ENCODE results near the gene MTMR4. TPM values are rescaled to one million over a fixed set of nuclear protein-coding genes. Genes with fewer than 3 reads are reported as not detected.

Gene MTMR4
- total RNA-seq, 1 donor from 2014 or later, result 112 TPM

DNA sequence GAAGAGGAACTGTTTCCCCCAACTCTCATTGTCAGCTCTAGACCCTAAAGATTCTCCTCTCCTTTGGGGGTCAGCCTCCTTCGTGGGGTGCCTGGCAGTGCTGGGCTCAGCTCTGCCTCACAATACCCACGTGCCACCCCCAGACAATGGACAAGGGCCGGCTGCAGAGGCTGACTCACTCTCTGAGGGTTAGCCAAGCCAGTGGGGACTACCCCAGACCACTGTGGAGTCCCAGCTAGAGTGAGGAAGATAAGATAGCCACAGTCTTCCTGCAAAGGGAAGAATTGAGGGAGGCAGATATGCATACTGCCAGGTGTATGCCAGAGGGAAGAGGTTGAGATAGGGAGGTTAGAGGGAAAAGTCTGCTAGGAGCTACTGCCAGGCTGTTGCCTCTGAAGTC, 13.5 kb upstream of the MTMR4 start:
- ATAC-seq (ENCODE audit: low read depth), result no peak
- intact Hi-C loops (cut with micrococcal nuclease), result no loop called here
- H3K4me1 Mint-ChIP-seq, result peaks cover 6% of the 10 kb centered on the region
- H3K9me3 Mint-ChIP-seq, result no peaks in the 10 kb centered on the region
- no peak for DNase-seq
- TF ChIP-seq, protein P1, sequence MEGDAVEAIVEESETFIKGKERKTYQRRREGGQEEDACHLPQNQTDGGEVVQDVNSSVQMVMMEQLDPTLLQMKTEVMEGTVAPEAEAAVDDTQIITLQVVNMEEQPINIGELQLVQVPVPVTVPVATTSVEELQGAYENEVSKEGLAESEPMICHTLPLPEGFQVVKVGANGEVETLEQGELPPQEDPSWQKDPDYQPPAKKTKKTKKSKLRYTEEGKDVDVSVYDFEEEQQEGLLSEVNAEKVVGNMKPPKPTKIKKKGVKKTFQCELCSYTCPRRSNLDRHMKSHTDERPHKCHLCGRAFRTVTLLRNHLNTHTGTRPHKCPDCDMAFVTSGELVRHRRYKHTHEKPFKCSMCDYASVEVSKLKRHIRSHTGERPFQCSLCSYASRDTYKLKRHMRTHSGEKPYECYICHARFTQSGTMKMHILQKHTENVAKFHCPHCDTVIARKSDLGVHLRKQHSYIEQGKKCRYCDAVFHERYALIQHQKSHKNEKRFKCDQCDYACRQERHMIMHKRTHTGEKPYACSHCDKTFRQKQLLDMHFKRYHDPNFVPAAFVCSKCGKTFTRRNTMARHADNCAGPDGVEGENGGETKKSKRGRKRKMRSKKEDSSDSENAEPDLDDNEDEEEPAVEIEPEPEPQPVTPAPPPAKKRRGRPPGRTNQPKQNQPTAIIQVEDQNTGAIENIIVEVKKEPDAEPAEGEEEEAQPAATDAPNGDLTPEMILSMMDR (IDR thresholded peaks at IDR 0.05), result no peak
- CTCF ChIA-PET, result no interaction called here
- no peak overlapping the region for H3K4me3 Mint-ChIP-seq
- H3K27ac Mint-ChIP-seq, result no peak overlapping the region
- H3K27me3 Mint-ChIP-seq, result peaks cover 7% of the 10 kb centered on the region
- POLR2A ChIA-PET, result no interaction called here
- H3K36me3 Mint-ChIP-seq (ENCODE audit: low read depth), result no peaks in the 10 kb centered on the region

DNA sequence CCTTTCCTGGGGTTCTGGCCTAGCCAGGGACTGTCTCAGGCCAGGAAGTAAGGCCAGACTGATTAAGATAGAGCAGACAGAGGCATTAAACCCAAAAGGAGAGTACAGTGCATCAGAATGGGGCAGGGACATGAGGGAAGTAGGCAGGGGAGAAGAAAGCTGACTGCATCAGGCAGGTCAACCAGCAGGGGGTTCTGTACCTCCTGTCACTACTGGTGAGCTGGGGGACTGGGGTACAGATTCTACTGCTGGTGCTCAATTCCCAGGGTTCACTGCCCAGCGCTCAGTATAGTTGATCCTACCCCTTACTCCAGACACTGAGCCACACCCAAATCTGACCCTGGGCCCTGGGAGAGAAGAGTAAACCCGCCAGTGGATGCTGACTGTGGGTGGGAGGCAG, 12.9 kb upstream of the MTMR4 start:
- H3K27ac Mint-ChIP-seq, result no peak overlapping the region
- TF ChIP-seq, protein P1 (IDR thresholded peaks at IDR 0.05), result no peak
- intact Hi-C loops (cut with micrococcal nuclease), result no loop called here

GRCh38 chr17:58525239-58525638, 10.8 kb upstream of the MTMR4 start:
- H3K36me3 Mint-ChIP-seq (ENCODE audit: low read depth), result no peaks in the 10 kb centered on the region
- CTCF ChIA-PET, result no interaction called here
- TF ChIP-seq, protein P1 (IDR thresholded peaks at IDR 0.05), result no peak
- DNase-seq (no peak), ATAC-seq (ENCODE audit: low read depth) (no peak)
- no peaks in the 10 kb centered on the region for H3K9me3 Mint-ChIP-seq
- peaks cover 3% of the 10 kb centered on the region for H3K27me3 Mint-ChIP-seq
- peaks cover 3% of the 10 kb centered on the region for H3K4me1 Mint-ChIP-seq
- POLR2A ChIA-PET, result no interaction called here
- intact Hi-C loops (cut with micrococcal nuclease), result no loop called here
- no peak overlapping the region for H3K4me3 Mint-ChIP-seq
- H3K27ac Mint-ChIP-seq, result no peak overlapping the region

More for the DNA sequence above, 12.9 kb upstream of the MTMR4 start:
- H3K4me1 Mint-ChIP-seq, result peaks cover 3% of the 10 kb centered on the region
- H3K4me3 Mint-ChIP-seq, result no peak overlapping the region
- no peak for DNase-seq
- ChIA-PET POLR2A (no interaction called here), CTCF (no interaction called here)
- ATAC-seq (ENCODE audit: low read depth), result no peak
- no peaks in the 10 kb centered on the region for H3K36me3 Mint-ChIP-seq (ENCODE audit: low read depth)
- H3K9me3 Mint-ChIP-seq, result no peaks in the 10 kb centered on the region
- H3K27me3 Mint-ChIP-seq, result peaks cover 3% of the 10 kb centered on the region

DNA sequence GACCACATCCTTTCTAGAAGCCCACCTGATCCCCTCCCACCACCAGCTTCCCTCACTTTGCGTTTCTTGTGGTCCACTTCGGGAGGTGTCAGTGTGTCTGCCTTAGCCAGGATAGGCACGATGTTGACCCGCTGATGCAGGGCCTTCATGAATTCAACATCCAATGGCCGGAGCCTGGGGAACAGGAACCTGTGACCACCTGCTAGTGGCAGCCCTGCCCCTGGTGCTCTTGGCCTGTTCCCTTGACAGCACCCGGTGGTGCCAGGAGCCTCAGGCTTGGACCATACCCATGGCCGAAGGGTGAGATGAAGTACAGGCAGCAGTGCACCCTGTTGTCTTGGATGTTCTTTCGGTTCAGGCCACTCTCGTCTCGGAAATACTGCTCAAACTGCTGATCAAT, 7.2 kb upstream of the MTMR4 start:
- intact Hi-C loops (cut with micrococcal nuclease), result no loop called here
- no peak overlapping the region for H3K4me3 Mint-ChIP-seq
- CTCF ChIA-PET, result interaction anchor here (0.8 to 1.5 kb wide), 2 partner anchors 20 to 483 kb away, joined by 3 read pairs; no protein-coding TSS in a partner anchor
- no peak overlapping the region for H3K27ac Mint-ChIP-seq
- peaks cover 5% of the 10 kb centered on the region for H3K36me3 Mint-ChIP-seq (ENCODE audit: low read depth)
- DNase-seq (no peak), ATAC-seq (ENCODE audit: low read depth) (no peak)
- POLR2A ChIA-PET, result no interaction called here
- no peaks in the 10 kb centered on the region for H3K9me3 Mint-ChIP-seq
- TF ChIP-seq, protein P1 (IDR thresholded peaks at IDR 0.05), result no peak
- no peaks in the 10 kb centered on the region for H3K27me3 Mint-ChIP-seq
- peaks cover 21% of the 10 kb centered on the region for H3K4me1 Mint-ChIP-seq

DNA sequence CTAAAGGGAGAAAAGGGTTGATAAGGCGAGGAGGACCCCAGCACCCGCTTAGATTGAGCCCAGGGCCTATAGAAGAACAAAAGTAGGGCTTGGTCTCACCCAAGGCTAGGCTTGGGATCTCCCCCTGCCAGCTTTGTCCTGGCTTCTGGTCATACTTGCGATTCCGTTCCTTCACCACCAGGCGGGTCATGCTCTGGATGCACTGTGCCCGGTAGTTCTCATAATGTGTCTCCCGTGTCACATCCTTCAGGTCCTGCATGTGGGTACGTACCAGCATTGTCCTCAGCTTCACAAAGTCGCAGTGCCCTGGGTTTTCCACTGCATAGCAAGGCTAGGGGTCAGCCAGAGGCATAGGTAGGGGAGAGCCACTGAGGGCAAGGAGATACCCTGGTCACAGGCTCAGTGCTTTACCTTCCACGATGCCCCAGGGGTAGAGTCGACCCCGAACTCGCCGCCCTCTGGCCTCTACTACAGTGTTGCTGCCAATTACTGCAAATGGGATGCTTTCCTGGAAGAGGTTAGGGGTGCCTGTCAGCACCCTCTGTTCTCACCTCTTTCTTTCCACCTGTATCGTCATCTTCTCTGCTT, 6.5 kb upstream of the MTMR4 start:
- POLR2A ChIA-PET, result interaction anchor here (9.0 kb wide), 1 partner anchor 111 kb away, joined by 214 read pairs; no protein-coding TSS in a partner anchor
- DNase-seq, result no peak

More for the DNA sequence above, 6.5 kb upstream of the MTMR4 start:
- TF ChIP-seq, protein P1 (IDR thresholded peaks at IDR 0.05), result no peak
- Mint-ChIP-seq H3K27ac (peak overlapping the region; percentile 53), H3K4me3 (peak overlapping the region; percentile 19), H3K4me1 (peaks cover 28% of the 10 kb centered on the region), H3K36me3 (ENCODE audit: low read depth) (peaks cover 5% of the 10 kb centered on the region), H3K9me3 (no peaks in the 10 kb centered on the region), H3K27me3 (no peaks in the 10 kb centered on the region)
- CTCF ChIA-PET, result interaction anchor here (1.5 kb wide), 1 partner anchor 484 kb away, joined by 3 read pairs; no protein-coding TSS in a partner anchor
- intact Hi-C loops (cut with micrococcal nuclease), result no loop called here
- ATAC-seq (ENCODE audit: low read depth), result no peak

Measured in activated B cell treated with CpG ODN at 0.5 μM for 24 hours (primary cell).